ENCODE measurements around the gene COTL1.
A peak's percentile ranks its signal among the peaks of the same experiment; 100 is the strongest.

COTL1 gene

GRCh38 chr16:84614073-84614459, 3.8 kb downstream of the COTL1 start:
- no peak for DNase-seq (ENCODE audit: low read depth in 3 of 3)

- no peak for DNase-seq (ENCODE audit: low read depth in 3 of 3)
Observed at GRCh38 chr16:84613408-84614072, 4.3 kb downstream of the COTL1 start.

GRCh38 chr16:84612686-84613085, 5.2 kb downstream of the COTL1 start:
- no peak for DNase-seq (ENCODE audit: low read depth in 3 of 3)

GRCh38 chr16:84611041-84611440, 6.8 kb downstream of the COTL1 start:
- DNase-seq (ENCODE audit: low read depth in 3 of 3) = no peak

- DNase-seq (ENCODE audit: low read depth in 3 of 3) = no peak
Observed at GRCh38 chr16:84610376-84610775, 7.5 kb downstream of the COTL1 start.

- DNase-seq (ENCODE audit: low read depth in 3 of 3) = no peak
Observed at GRCh38 chr16:84609563-84610177, 8.2 kb downstream of the COTL1 start.

GRCh38 chr16:84608282-84608681, 9.6 kb downstream of the COTL1 start:
- no peak for DNase-seq (ENCODE audit: low read depth in 3 of 3)

GRCh38 chr16:84607694-84608093, 10.2 kb downstream of the COTL1 start:
- DNase-seq (ENCODE audit: low read depth in 3 of 3) = no peak

- DNase-seq (ENCODE audit: low read depth in 3 of 3) = no peak
Observed at GRCh38 chr16:84607061-84607460, 10.8 kb downstream of the COTL1 start.

- DNase-seq (ENCODE audit: low read depth in 3 of 3) = no peak
Observed at GRCh38 chr16:84606081-84606875, 11.6 kb downstream of the COTL1 start.

- no peak for DNase-seq (ENCODE audit: low read depth in 3 of 3)
Observed at GRCh38 chr16:84605339-84605848, 12.5 kb downstream of the COTL1 start.

- no peak for DNase-seq (ENCODE audit: low read depth in 3 of 3)
Observed at GRCh38 chr16:84604477-84605013, 13.3 kb downstream of the COTL1 start.

GRCh38 chr16:84603940-84604339, 13.9 kb downstream of the COTL1 start:
- no peak for DNase-seq (ENCODE audit: low read depth in 3 of 3)

- DNase-seq (ENCODE audit: low read depth in 3 of 3) = peak in 1 of 3 experiments; percentile 62
Observed at GRCh38 chr16:84603140-84603816, 14.6 kb downstream of the COTL1 start.

GRCh38 chr16:84600343-84601229, 17.3 kb downstream of the COTL1 start:
- DNase-seq (ENCODE audit: low read depth in 3 of 3) = no peak

GRCh38 chr16:84599521-84600202, 18.2 kb downstream of the COTL1 start:
- peak in 2 of 3 experiments; percentile 44 to 79 for DNase-seq (ENCODE audit: low read depth in 3 of 3)

- DNase-seq (ENCODE audit: low read depth in 3 of 3) = no peak
Observed at GRCh38 chr16:84598360-84598759, 19.5 kb downstream of the COTL1 start.

GRCh38 chr16:84597931-84598351, 19.9 kb downstream of the COTL1 start:
- no peak for DNase-seq (ENCODE audit: low read depth in 3 of 3)

- no peak for DNase-seq (ENCODE audit: low read depth in 3 of 3)
Observed at GRCh38 chr16:84597528-84597896, 20.4 kb downstream of the COTL1 start.
